Astrocyte (in vitro differentiated cells and primary cell): Measurements from ENCODE around the gene HEATR5A.

Experiments
- CTCF ChIP-seq: IDR thresholded peaks from 2 replicates; pipeline ENCODE4 v1.5.1; 2011; ENCODE audit warnings: low read depth, mild to moderate bottlenecking, inconsistent platforms, low read length, moderate library complexity; ENCODE audit not compliant: insufficient read depth
- EZH2 ChIP-seq: IDR thresholded peaks from 2 replicates; pipeline ENCODE4 v1.6.1; 2012; ENCODE audit warnings: mild to moderate bottlenecking, low read length, inconsistent platforms; ENCODE audit not compliant: insufficient read depth

DNA sequence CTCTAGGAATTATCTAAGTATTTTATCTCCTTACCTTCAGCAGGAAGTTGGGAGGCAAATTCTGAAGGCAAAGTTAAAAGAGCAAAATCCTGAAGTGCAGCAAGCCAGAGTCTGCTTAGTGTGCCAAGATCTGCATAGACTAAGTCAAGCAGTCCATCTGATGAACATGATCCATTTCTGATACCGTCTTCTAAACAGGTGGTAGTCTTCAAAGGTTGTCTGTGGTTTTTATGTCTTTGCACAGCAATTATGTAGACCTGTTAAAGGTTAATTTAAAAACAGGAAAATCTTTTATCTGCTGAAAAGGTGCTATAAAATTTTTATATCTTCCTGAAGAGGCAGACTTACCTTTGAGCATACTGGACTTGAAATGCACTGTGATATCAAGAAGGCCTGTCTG is 107.4 kb downstream of the HEATR5A start:
- no peak for TF ChIP-seq EZH2
- no peak for TF ChIP-seq CTCF
